CD14-positive monocyte (primary cell): ENCODE results near the gene AGBL1. TPM values are rescaled to one million over a fixed set of nuclear protein-coding genes. Genes with fewer than 3 reads are reported as not detected.

Experiments used
- DNase-seq, 3 donors: peaks; one replicate each; pipeline ENCODE4 v3.0.0-alpha.2; 2011 to 2022
- H2AFZ ChIP-seq: 2 replicates; pipeline ENCODE4 v1.6.0; 2012; ENCODE audit warnings: mild to moderate bottlenecking, low read depth, low read length, inconsistent platforms; ENCODE audit not compliant: insufficient read depth, poor library complexity, severe bottlenecking
- H3K27ac ChIP-seq, 2 donors: 1 replicate in 1 of 2; 2 replicates in 1 of 2; pipeline ENCODE4 v1.5.1; 2012 to 2013; ENCODE audit warnings: low read length in 2 of 2, control low read depth in 1 of 2, inconsistent platforms in 1 of 2, low read depth in 1 of 2, mild to moderate bottlenecking in 1 of 2
- H3K27me3 ChIP-seq, 2 donors: one replicate each; pipeline versions ENCODE4 v1.6.0 to v1.6.1; 2011 to 2013; ENCODE audit warnings: low read length in 2 of 2; ENCODE audit not compliant: control insufficient read depth in 2 of 2, insufficient read depth in 2 of 2
- H3K36me3 ChIP-seq, 2 donors: replicated peaks in 1 of 2; 1 replicate in 1 of 2; 2 replicates in 1 of 2; pipeline versions ENCODE4 v1.5.1 to v1.6.1; 2012 to 2013; ENCODE audit warnings: low read length in 2 of 2, control low read depth in 1 of 2, inconsistent platforms in 1 of 2, mild to moderate bottlenecking in 1 of 2; ENCODE audit not compliant: insufficient read depth in 2 of 2, control insufficient read depth in 1 of 2
- H3K4me1 ChIP-seq, 2 donors: 1 replicate in 1 of 2; 2 replicates in 1 of 2; pipeline versions ENCODE4 v1.5.1 to v1.6.1; 2012 to 2013; ENCODE audit warnings: low read length in 2 of 2, control low read depth in 1 of 2, inconsistent platforms in 1 of 2, mild to moderate bottlenecking in 1 of 2, moderate library complexity in 1 of 2; ENCODE audit not compliant: insufficient read depth in 2 of 2, control insufficient read depth in 1 of 2
- H3K4me2 ChIP-seq: replicated peaks from 2 replicates; pipeline ENCODE3; 2012; ENCODE audit warnings: low read length, moderate library complexity, mild to moderate bottlenecking; ENCODE audit not compliant: poor library complexity, severe bottlenecking; ENCODE audit errors: extremely low read depth
- H3K4me3 ChIP-seq, 3 experiments: fragments of 200-600 bp in 1 of 3; sonication (generic) in 1 of 3; replicated peaks in 1 of 3; 1 replicate in 2 of 3; 2 replicates in 1 of 3; pipeline ENCODE4 v1.5.1; 2011 to 2013; ENCODE audit warnings: low read length in 3 of 3, mild to moderate bottlenecking in 3 of 3, control low read depth in 2 of 3, low read depth in 2 of 3, inconsistent platforms in 1 of 3, moderate library complexity in 1 of 3
- H3K79me2 ChIP-seq: 2 replicates; pipeline ENCODE4 v1.6.0; 2012; ENCODE audit warnings: mild to moderate bottlenecking, control low read depth, inconsistent platforms, low read length, moderate library complexity; ENCODE audit not compliant: insufficient read depth
- H3K9ac ChIP-seq: 2 replicates; pipeline ENCODE4 v1.6.0; 2017; ENCODE audit warnings: low read length, mild to moderate bottlenecking; ENCODE audit not compliant: insufficient read depth, poor library complexity, severe bottlenecking
- H3K9me3 ChIP-seq, 2 donors: replicated peaks in 1 of 2; 1 replicate in 1 of 2; 2 replicates in 1 of 2; pipeline versions ENCODE4 v1.5.1 to v1.6.1; 2012 to 2013; ENCODE audit warnings: low read length in 2 of 2, control low read depth in 1 of 2; ENCODE audit not compliant: control insufficient read depth in 1 of 2, insufficient read depth in 1 of 2
- H4K20me1 ChIP-seq: 2 replicates; pipeline ENCODE4 v1.6.0; 2012; ENCODE audit warnings: mild to moderate bottlenecking, low read length, control low read depth, moderate library complexity; ENCODE audit not compliant: insufficient read depth
- H3K27ac Mint-ChIP-seq, 7 donors: one replicate each; pipeline ENCODE4 v1.8.0; 2020; ENCODE audit warnings: mild to moderate bottlenecking in 7 of 7, mixed read lengths in 7 of 7, moderate library complexity in 6 of 7, inconsistent platforms in 2 of 7
- H3K27me3 Mint-ChIP-seq, 3 donors: one replicate each; pipeline ENCODE4 v1.8.0; 2021 to 2022; ENCODE audit warnings: low read depth in 3 of 3, mild to moderate bottlenecking in 3 of 3, mixed read lengths in 3 of 3, moderate library complexity in 3 of 3, inconsistent platforms in 1 of 3
- H3K36me3 Mint-ChIP-seq, 2 donors: one replicate each; pipeline ENCODE4 v1.8.0; 2020; ENCODE audit warnings: mixed read lengths in 2 of 2, inconsistent platforms in 1 of 2, mild to moderate bottlenecking in 1 of 2
- H3K4me1 Mint-ChIP-seq: one replicate; pipeline ENCODE4 v1.8.0; 2020; ENCODE audit warnings: mild to moderate bottlenecking, mixed read lengths
- H3K4me3 Mint-ChIP-seq, 2 donors: one replicate each; pipeline ENCODE4 v1.8.0; 2020; ENCODE audit warnings: mild to moderate bottlenecking in 2 of 2, mixed read lengths in 2 of 2, moderate library complexity in 1 of 2
- H3K9me3 Mint-ChIP-seq, 7 donors: one replicate each; pipeline ENCODE4 v1.8.0; 2020 to 2022; ENCODE audit warnings: mixed read lengths in 7 of 7, mild to moderate bottlenecking in 6 of 7, moderate library complexity in 6 of 7, inconsistent platforms in 2 of 7
- WGBS: methylation state at CpG from one replicate; pipeline ENCODE4 v1.1.5; 2013; ENCODE audit warnings: missing lambda C conversion rate; ENCODE audit not compliant: insufficient coverage; 5-methylcytosine and 5-hydroxymethylcytosine counted together
- intact Hi-C, 2 donors: fragments of 100-400 bp; cut with micrococcal nuclease; formaldehyde crosslinking; loops; one replicate each; pipeline versions ENCODE4 v1.15.0 to v1.15.1; 2023
- polyA plus RNA-seq, 3 donors: library from polyadenylated mRNA; depleted of rRNA in 1 of 3; unstranded in 2 of 3; stranded (reverse) in 1 of 3; fragments of 300-500 nt in 2 of 3; fragments of >200 nt in 1 of 3; fragmentation: Illumina TruSeq in 2 of 3; gene quantifications; 1 replicate in 2 of 3; 2 replicates in 1 of 3; pipeline ENCODE4 v1.2.3, GENCODE V29; 2012 to 2021
- TF ChIP-seq, protein P1 (sequence below): fragments of 200-600 bp; IDR thresholded peaks from one replicate; pipeline ENCODE4 v1.8.0; 2022; ENCODE audit warnings: antibody characterized with exemption, mild to moderate bottlenecking

Gene AGBL1
- polyA plus RNA-seq, 3 donors = not detected

DNA sequence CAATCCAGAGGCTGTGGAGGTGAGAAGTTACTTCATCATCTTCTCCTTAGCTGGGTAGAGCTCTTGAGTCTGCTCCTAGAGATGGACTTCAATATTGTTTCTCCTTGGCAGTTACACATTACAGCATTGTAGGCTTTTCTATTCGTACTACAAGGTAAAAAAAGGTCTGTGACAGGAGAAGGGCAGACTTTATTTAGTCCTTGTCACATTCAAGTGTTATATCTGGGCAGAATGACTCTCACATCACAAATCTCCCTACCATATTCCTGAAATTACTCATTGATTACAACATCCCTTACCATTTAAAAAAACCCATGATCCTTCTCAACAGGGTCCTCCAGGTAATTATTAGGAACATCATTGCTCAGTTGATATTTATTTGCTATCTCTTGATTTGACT, 75.0 kb downstream of the AGBL1 start:
- Mint-ChIP-seq H3K4me3 (no peak overlapping the region), H3K4me1 (no peaks in the 10 kb centered on the region), H3K36me3 (no peaks in the 10 kb centered on the region), H3K27me3 (peaks cover 0 to 3% (median 0%) of the 10 kb centered on the region in 3 donors), H3K27ac (no peak overlapping the region), H3K9me3 (peaks cover 5 to 19% (median 9%) of the 10 kb centered on the region in 7 donors)
- Histone ChIP-seq H3K79me2 (no peaks in the 10 kb centered on the region), H3K27ac (no peak overlapping the region), H2AFZ (no peak overlapping the region), H3K4me1 (no peaks in the 10 kb centered on the region), H3K4me3 (no peak overlapping the region), H3K9ac (no peak overlapping the region), H4K20me1 (no peaks in the 10 kb centered on the region), H3K9me3 (no peaks in the 10 kb centered on the region), H3K4me2 (no peak overlapping the region), H3K36me3 (no peaks in the 10 kb centered on the region), H3K27me3 (no peaks in the 10 kb centered on the region)
- TF ChIP-seq, protein P1, sequence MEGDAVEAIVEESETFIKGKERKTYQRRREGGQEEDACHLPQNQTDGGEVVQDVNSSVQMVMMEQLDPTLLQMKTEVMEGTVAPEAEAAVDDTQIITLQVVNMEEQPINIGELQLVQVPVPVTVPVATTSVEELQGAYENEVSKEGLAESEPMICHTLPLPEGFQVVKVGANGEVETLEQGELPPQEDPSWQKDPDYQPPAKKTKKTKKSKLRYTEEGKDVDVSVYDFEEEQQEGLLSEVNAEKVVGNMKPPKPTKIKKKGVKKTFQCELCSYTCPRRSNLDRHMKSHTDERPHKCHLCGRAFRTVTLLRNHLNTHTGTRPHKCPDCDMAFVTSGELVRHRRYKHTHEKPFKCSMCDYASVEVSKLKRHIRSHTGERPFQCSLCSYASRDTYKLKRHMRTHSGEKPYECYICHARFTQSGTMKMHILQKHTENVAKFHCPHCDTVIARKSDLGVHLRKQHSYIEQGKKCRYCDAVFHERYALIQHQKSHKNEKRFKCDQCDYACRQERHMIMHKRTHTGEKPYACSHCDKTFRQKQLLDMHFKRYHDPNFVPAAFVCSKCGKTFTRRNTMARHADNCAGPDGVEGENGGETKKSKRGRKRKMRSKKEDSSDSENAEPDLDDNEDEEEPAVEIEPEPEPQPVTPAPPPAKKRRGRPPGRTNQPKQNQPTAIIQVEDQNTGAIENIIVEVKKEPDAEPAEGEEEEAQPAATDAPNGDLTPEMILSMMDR = no peak
- intact Hi-C loops = no loop called here
- WGBS = no CpG with 5 or more reads among the region's 1 CpG
- no peak for DNase-seq

DNA sequence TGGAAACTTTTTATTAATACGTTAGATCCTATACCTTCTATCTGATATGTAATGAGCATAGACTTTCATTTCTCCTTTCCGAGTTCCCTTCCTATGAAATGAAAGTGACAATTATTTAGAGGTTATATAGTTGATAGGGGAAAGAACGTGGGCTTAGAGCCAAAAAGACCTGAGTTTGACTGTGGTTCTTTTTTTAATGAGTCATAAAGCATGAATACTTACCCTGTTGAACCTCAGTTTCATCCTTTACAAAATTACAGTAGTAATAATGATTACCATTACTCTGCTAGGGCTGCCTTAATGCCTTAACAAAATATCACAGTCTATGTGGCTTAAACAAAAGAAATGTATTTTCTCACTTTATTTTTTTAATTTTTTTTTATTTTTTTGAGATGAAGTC, 75.9 kb downstream of the AGBL1 start:
- DNase-seq = no peak
- no peaks in the 10 kb centered on the region for H3K9me3 ChIP-seq
- no peak overlapping the region for H2AFZ ChIP-seq
- H3K36me3 Mint-ChIP-seq = no peaks in the 10 kb centered on the region
- intact Hi-C loops = no loop called here
- H4K20me1 ChIP-seq = no peaks in the 10 kb centered on the region
- H3K79me2 ChIP-seq = no peaks in the 10 kb centered on the region
- no peaks in the 10 kb centered on the region for H3K4me1 Mint-ChIP-seq
- H3K27me3 ChIP-seq = no peaks in the 10 kb centered on the region
- H3K27ac ChIP-seq = no peak overlapping the region
- no peak overlapping the region for H3K27ac Mint-ChIP-seq
- no peak overlapping the region for H3K9ac ChIP-seq
- no peaks in the 10 kb centered on the region for H3K4me1 ChIP-seq
- no peak overlapping the region for H3K4me2 ChIP-seq
- no CpG with 5 or more reads among the region's 3 CpGs for WGBS
- H3K36me3 ChIP-seq = no peaks in the 10 kb centered on the region
- TF ChIP-seq, protein P1 = no peak
- H3K4me3 Mint-ChIP-seq = no peak overlapping the region
- H3K27me3 Mint-ChIP-seq = peaks cover 0 to 3% (median 0%) of the 10 kb centered on the region in 3 donors
- no peak overlapping the region for H3K4me3 ChIP-seq
- H3K9me3 Mint-ChIP-seq = peaks cover 2 to 16% (median 7%) of the 10 kb centered on the region in 7 donors
